NCI-H2029 treated with DMSO at 0.1 percent for 48 hours (cell line): ENCODE results near the gene MYH14.
"Not testable (repeated sequence)": the region's sequence is repeated elsewhere in the genome, so short reads cannot be mapped to it uniquely, and the experiment has no call there.

Experiments
- DNase-seq: peaks from one replicate; lab custom pipeline; 2025; lab: John Stamatoyannopoulos, UW

Gene MYH14

GRCh38 chr19:50320051-50320450, 116.6 kb downstream of the MYH14 start:
- DNase-seq = no peak

DNA sequence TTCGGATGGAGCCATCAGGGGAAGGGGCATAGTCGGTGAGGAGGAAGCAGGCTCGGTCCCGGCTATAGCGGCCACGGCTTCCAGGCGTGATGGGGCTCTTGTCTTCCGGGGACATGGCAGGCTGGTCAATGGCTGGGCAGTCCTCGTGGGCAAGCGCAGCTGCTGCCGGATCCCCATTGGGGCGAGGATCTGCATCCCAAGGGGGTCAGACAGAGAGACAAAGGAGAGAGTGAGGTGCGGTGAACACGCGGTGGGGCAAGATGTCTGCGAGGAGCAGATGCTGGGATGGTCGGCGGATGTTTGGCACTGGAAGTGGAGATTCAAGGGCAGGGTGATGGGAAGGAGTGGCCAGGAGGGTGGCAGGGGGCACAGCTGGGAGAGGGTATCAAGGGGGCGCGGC, 117.2 kb downstream of the MYH14 start:
- no peak for DNase-seq

DNA sequence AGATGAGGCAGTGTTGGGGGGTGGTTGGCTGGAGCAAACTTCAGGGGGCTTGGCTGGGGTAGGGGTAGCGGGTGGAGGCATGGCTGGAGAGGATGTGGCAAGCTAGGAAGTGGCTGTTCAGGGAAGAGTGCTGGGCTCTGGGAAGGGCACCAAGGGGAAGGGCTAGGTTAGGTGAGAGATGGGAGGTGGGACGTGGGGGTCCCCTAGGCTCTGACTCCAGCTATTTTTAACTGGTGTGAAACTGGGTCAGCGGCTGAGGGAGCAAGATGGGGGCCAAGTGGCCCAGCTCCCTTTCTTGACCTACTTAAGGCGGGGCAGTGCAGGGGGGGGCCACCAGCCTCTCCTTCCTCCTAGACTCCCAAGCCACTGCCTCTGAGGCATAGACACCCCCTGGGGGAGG, 118.4 kb downstream of the MYH14 start:
- no peak for DNase-seq

- DNase-seq = no peak
These were observed 118.8 kb downstream of the MYH14 start for GRCh38 chr19:50322234-50322633.

DNA sequence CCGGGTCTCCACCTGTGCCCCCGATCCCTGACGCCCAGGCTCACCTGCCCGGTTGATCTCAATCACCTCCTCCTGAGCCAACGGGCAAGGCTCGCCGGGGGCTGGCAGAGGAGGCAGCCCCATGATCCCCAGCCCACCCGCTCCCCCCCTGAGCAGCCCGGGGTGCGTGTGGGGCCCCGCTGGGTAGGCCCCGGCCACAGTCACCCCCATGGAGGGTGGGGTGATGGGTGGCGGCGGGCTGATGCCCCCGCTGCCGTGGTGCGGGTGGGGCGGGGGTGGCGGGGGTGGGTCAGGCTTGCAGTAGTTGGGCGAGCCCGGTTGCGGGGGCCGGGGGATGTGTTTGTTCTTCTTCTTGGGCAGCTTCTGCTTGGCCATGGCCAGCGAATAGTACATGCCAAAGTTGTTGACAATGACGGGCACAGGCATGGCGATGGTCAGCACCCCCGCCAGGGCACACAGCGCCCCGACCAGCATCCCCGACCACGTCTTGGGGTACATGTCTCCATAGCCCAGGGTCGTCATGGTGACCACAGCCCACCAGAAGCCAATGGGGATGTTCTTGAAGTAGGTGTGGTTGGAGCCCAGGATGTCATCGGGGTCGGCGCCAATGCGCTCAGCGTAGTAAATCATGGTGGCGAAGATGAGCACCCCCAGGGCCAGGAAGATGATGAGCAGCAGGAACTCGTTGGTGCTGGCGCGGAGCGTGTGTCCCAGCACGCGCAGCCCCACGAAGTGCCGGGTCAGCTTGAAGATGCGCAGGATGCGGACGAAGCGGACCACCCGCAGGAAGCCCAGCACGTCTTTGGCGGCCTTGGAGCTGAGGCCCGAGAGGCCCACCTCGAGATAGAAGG, 119.7 kb downstream of the MYH14 start:
- no peak for DNase-seq

DNA sequence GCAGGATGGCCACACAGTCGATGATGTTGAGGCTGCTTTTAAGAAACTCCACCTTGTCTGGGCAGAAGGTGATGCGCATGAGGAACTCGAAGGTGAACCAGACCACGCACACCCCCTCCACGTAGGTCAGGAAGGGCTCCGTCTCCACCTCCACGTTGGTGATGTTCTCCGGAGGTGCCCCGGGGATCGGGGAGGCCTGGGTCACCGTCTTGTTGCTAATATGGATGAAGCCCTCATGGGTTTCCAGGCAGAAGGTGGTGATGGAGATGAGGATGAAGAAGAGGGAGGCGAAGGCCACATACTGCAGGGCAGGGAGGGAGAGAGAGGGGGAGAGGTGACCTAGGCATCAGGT, 120.3 kb downstream of the MYH14 start:
- DNase-seq = no peak

DNA sequence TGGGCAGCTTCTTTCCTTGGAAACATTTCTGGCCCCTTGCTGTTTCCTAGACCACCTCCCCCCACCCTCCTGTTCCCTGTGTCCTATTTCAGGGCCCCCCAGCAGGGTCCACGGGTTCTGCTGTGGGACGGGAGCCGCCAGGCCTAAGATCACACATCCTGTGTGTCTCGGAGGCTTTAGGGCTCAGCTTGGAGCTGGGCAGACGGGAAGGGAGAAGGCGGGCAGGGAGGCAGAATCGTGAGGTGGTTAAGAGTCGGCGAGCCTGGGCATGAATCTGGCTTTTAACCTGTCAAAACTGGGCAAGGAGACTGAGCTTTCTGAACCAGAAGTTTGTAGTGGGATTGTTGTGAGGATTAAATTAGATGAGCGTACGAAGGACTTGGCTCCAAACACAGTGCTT, 120.9 kb downstream of the MYH14 start:
- DNase-seq = no peak

DNA sequence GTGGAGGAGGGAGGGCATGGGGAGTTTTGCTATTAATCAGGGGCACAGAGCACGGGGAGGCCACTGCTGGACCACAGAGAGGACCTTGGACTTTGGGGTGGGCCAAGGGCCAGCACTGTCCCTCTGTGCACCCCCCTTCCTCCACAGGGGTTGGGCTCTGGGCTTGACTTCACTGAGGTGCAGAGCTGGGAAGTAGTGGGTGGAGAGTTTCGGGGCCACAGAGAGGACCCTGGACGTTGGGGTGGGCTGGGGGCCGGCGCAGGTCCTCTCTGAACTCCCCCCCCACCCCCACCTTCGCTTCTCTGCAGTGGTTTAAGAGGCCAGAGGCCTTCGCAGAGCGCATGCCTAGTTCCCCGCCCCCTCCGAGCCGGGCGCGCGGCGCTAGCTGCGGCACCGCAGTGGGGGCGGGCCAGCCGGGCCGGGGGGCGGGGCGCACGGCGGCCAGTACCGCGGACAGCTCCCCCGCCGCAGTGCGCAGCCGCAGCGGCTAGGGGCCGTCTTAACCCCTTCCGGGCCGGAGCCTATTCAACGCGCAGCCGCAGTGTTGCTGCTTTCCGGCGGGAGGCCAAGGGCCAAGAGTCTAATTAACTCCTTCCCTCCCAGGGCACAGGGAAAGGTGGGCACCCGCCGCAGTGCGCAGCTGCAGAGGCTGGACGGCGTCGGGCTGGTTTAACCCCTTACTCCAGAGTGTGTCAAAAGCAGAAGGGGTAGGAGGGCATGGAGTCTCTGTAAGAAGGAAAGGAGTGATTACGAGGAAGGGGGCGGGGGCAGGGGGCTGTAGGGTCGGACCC, 122.1 kb downstream of the MYH14 start:
- peak; percentile 53 for DNase-seq

DNA sequence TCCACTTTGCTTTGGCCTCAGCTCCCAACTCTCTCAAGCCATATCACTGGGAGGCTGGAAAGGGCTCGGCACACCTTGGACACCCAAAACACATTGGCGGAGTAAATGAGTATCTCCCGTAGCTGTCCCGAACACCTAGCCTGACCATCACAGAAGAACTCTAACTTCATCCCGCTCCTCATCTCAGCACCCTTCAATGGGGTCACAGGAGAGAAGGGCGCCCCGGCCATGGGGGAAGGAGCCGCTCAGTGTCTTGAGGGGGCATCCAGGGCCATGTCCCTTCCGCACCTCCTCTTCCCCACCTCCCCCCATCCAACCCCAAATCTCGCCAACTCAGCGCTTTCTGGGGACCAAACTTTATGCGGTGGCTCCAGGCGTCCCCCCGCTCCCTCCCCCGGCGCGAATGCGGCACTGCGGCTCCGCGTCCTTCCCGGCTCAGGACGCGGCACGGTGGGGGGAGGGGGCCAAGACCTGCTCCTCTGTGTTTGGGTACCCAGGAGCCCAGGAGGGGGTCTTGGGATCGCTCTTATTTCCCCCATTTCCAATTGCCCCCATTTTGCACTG, 122.8 kb downstream of the MYH14 start:
- no peak for DNase-seq

- DNase-seq = no peak
These were observed 123.6 kb downstream of the MYH14 start for GRCh38 chr19:50327013-50327412.

DNA sequence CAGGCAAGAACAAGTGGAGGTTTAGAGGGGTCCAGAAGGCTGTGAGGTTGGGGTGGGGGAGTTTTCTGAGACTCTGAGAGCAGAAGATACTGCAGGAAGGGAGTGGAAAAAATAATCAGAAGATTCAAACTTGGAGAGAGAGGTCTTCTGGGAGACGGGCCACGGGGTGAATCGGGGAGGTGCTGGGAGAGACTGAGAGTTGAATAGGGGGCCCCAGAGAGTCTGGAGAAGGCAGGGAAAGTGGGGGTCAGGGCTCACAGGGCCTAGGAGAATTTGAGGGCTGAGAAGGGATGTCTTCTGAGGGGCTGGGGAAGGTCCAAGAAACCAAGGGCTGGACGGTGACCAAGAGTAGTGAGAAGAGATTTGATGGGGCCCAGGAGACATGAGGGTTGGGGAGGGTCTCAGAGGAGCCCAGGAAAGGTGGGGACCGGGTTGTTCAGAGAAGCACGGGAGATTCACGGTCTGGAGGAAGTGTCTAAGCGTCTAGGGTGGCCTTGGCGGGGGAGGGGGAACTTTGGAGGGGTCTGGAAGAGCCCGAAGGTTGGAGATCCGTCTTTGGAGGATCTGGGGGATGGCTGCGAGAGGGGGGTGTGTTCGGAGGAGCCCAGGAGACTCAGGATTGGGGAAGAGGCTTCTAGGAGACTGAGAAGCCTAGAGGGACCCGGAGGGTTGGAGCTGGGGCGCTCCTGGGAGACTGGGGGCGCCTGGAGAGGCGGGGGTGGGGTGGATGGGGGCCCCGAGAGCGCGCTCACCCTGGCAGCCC, 124.2 kb downstream of the MYH14 start:
- no peak for DNase-seq

GRCh38 chr19:50328224-50328872, 124.9 kb downstream of the MYH14 start:
- DNase-seq = no peak

DNA sequence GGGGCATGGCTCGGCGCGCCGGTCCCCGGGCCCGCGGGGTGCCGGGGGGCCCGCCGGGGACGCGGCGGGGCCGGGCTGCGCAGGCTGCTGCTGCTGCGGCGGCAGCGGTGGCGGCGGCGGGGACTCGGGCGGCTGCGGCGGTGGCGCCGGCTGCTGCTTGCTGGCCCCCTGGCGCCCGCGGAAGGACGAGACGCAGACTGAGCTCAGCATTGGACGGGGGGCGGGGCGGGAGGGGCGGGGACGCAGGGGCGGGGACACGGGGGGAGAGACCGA, 125.4 kb downstream of the MYH14 start:
- DNase-seq = no peak

DNA sequence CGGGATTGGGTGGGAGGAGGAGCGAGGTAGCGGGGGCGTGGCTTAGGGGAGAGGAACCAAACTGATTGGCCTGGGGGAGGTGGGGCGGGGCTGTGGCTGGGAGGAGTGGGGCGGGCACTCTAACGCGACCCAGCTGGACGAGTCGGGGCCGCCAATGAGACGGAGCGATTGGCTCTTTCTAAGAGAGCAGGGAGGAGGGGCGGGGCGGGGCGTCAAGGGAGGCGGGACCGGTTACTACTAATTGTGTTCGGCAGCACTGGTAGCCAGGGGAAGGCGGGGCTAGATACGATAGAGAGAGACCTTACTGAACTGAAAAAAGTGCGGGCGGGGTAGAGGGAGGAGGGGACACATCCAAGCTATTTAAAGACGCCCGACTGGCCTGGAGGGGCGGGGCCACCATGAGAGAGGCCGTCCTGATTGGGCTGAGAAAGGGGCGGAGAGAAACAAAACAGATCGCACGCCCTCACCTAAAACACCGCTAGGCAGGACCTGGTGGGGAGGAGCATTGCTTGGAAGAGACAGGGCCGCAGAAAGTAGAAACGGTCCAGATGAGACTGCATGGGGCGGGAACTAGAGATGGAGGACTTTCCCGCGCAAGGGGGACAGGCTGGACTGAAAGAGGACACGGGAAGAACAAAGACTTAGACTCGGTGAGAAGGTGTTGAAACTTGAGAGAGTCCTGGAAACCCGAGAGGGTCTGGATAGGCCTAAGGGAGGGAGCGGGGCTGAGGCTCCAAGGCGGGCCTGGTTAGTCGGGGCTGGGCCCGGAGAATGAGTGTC, 125.9 kb downstream of the MYH14 start, which contains the start of gene KCNC3:
TSS of gene KCNC3 (minus strand) at position 232 of the 780 bp plus-strand sequence. CDS start 295 bp downstream, outside the sequence.
- peak; percentile 99 for DNase-seq

GRCh38 chr19:50329926-50330294, 126.5 kb downstream of the MYH14 start:
- DNase-seq = not testable (repeated sequence)

DNA sequence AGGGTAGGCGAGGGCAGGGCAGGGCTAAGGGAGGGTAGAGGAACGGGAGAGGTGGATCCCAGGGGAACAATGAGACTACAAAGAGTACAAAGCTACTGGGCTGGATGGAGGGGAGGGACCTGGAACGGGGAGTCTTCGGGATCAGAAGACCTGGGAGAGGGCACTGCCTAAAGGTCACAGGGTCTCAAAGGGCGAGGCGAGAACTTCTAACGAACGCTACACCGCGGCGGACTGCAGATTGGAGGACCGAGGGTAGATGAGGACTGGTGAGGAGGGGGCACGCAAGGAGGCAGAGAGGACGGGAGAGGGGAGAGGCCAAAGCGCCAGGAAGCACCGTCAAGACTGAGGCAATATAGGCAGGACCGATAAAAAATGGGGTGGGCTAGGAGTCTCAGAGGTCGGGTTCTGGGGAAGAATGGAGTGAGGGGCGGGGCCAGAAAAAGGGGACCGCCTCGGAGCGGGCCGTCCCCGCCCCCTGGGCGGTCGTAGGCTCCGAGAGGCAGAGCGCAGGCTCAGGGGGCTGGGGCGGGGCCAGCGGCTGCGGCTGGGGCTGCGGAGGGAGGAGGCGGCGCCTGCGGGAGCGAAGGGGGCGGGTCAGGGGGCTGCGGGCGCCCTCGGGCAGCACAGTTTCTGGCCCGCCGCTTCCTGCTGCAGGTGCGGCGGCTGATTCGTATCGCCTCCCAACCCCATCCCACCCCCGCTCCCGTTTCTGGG, 127.1 kb downstream of the MYH14 start:
- DNase-seq = peak; percentile 75

- DNase-seq = no peak
These were observed 128.0 kb downstream of the MYH14 start for GRCh38 chr19:50331221-50331993.

DNA sequence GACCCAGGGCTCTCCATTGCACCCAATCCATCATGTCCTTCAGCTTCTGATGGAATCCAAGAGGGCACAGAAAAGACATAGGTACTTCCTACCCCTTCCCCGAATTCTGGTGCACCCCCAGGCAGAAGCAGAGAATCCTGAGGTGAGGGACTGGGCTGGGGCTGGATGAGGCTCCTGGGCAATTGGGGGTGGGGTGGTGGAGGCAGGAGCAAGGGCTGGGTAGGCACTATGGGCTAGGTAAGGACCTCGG, 128.5 kb downstream of the MYH14 start:
- no peak for DNase-seq

GRCh38 chr19:50332244-50333038, 129.0 kb downstream of the MYH14 start:
- no peak for DNase-seq
